NCI-H748 (cell line): Measurements from ENCODE around the gene ANKRD52.
"Not testable (repeated sequence)": the region's sequence is repeated elsewhere in the genome, so short reads cannot be mapped to it uniquely, and the experiment has no call there.

Experiments used
- DNase-seq: peaks from one replicate; lab custom pipeline; 2025; ENCODE audit not compliant: unreplicated experiment; lab: John Stamatoyannopoulos, UW

The ANKRD52 gene

DNA sequence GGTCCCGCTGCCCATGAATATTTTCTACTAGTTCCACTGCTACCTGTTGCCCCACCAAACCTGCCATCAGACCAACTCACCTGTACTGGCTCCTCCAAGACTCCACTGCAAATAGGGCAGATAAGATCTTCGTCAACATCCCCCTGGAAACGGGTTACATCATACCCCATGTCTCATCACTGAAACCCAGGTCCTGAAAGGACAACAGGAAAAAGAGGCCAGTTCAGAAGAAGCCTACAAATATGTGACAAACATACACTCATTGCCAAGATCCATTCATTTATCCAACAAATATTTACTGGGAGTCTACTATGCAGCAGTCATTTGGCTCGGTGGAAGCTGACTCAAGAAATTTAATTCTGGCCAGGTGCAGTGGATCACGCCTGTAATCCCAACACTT is 44.3 kb downstream of the ANKRD52 start:
- DNase-seq = no peak

DNA sequence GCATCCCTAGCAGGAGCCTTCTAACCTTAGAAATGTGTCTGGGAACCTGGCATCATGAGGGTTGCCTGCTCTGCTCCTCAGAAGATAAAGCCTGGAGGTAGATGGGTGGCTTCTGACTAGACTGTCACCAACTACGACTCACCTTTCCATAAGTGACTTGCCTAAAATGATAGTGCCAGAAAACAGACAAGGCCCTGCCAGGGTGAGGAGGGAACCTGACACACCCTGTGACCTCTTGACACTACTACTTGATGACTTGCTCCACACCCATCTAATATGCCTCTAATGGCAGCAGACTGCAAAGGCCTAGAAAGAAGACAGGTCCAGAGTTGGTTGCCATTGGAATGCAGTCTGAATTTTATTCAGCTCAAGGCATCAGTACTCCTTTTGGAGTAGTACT is 45.8 kb downstream of the ANKRD52 start:
- DNase-seq = no peak

DNA sequence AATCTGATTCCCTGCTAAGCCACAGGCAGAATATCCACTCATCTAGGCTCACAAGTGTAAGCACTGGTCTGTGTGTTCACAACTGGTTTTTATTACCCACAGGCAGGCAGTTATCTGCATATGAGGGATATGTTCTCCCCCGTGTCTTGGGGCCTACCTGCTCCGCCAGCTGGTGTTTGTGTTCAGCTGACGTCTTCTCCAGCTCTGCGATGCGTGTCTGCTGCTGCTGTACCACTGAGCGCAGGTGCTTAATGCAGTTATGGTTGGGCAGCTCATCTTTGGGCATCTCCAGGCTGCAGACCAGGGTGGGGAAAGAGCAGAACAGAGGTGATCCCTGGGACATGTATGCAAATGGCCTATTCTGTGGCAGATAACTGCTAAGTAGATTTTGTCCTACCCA is 50.2 kb downstream of the ANKRD52 start:
- DNase-seq = no peak

DNA sequence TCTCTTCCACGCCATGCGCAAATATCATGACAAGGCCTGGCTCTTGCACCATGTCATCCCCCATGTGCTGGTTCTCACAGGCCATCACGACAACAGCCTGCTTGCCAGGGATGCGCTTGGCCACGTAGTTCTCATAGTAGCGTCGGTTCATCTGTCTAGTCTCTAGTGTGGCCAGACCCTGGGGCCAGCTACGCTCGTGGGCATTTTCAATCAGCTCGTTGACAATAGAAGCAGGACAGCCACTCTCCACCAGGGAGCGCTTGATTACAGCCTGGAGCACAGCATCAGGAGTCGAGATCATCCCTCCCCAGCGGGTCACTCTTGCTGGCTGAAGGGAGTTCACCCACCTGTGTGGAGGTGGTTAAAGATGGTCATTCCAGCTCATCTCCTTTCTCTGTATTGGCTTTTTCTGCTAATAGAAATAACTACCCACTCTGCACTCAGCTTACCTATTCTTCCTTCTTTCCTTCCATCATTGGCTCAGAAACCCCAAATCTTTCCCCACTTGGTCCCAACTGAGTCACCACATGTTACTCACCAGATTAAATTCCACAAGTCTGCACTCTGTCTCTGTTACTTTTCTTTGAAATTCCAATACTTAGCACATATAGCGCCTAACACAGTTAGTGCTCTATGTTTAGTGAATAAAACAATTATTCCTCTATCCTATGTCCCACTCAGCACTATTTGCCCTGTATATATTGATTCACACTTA is 51.6 kb downstream of the ANKRD52 start:
- DNase-seq = peak; percentile 44

- DNase-seq = no peak
Observed at GRCh38 chr12:56205445-56205844, 52.7 kb downstream of the ANKRD52 start.

DNA sequence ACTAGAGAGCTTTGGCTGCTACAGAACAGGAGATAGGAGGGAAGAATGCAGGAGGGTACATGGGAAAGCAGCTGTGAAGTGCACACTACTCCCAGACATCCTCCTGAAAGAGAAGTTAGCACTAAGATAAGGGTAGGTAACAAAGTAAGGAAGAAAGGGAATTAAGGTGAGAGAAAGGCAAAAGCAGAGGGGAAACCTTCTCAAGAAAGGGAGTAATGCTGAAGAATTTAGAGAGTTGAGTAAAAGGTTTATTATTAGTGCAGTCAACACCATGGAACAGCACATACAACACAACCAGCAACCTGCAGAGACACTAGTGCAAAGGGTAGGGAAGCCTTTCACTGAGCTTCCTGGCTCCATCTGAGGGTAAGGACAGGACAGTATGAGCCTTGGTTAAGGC is 53.9 kb downstream of the ANKRD52 start:
- DNase-seq = no peak

- no peak for DNase-seq
Observed at GRCh38 chr12:56202838-56203237, 55.3 kb downstream of the ANKRD52 start.

DNA sequence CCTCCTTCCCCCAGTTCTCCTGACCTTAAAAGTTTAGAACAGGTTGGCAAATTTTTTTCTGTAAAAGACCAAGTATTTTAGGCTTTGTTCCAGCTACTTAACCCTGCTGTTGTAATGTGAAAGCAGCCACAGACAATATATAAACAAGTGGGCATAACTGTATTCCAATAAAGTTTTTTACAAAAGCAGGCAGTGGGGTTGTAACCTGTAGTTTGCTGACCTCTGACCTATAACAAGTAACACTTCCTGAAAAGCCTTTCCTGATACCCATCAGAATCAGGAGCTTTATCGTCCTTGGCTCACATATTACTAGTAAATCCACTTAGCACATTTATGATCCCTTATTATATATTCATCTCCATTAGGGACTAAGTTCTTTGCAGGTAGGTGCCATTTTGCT is 55.8 kb downstream of the ANKRD52 start:
- DNase-seq = no peak

DNA sequence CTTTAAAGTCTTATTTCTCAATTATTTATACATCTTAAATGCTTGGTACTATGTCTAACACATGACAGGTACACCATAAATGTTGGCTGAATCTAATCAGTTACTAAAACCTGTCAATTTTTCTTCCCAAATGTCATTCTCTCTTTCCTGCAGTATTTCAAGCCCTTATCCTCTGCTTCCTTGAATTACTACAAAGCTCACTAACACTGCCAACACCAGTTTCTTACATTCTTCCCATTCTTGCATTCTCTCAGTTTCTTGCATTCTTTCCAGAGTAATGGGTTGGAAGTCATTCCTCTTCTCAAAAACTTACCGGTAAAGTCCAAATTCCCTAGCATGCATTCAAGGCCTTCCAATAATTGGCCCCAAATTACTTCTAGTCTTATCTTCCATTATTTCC is 59.3 kb downstream of the ANKRD52 start:
- no peak for DNase-seq

GRCh38 chr12:56197921-56198635 is 60.1 kb downstream of the ANKRD52 start:
- no peak for DNase-seq

DNA sequence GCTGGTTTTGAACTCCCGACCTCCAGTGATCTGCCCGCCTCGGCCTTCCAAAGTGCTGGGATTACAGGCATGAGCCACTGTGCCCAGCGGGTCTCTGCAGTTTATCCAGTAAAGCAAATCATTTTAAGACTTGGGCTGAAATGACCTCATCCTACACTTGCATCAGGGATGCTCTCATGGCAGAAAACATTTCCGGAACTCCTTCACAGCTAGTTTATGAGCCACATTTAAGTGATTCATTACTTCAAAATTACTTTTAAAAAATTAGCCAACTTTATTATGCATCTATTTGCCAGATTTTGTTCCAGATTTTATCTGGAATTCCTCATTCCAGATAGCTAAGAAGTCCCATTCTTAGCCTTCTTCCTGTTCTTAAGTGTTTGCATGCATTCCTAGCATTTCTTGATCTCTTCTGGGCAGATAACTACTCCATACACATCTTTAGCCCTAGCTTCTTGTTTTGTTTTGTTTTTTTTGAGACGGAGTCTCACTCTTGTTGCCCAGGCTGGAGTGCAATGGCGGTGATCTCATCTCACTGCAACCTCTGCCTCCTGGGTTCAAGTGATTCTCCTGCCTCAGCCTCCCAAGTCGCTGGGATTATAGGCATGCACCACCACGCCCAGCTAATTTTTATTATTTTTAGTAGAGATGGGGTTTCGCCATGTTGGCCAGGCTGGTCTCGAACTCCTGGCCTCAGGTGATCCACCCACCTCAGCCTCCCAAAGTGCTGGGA is 61.2 kb downstream of the ANKRD52 start:
- DNase-seq = not testable (repeated sequence)

- peak; percentile 92 for DNase-seq
Observed at GRCh38 chr12:56193025-56193578, 65.1 kb downstream of the ANKRD52 start.

DNA sequence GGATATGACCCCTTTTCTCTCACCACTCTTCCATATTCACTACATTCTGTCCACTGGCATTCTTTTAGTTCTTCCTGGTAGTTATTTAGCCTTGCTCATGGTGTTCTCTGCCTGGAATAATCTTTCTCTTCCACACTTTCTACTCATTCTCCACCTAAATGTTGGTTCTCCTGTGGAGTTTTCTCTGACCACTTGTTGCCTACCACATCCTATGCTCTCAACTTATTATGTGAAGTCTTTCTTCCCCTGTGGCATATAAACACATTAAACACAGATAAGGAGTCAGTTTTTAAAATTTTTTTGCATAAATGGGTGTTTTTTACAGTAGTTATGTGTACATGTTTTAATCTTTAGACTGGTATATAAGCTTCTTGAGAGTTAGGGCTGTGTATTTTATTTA is 65.6 kb downstream of the ANKRD52 start:
- DNase-seq = no peak

- DNase-seq = peak; percentile 59
Observed at GRCh38 chr12:56190695-56191155, 67.5 kb downstream of the ANKRD52 start.

- DNase-seq = peak; percentile 89
Observed at GRCh38 chr12:56189918-56190694, 68.1 kb downstream of the ANKRD52 start.

DNA sequence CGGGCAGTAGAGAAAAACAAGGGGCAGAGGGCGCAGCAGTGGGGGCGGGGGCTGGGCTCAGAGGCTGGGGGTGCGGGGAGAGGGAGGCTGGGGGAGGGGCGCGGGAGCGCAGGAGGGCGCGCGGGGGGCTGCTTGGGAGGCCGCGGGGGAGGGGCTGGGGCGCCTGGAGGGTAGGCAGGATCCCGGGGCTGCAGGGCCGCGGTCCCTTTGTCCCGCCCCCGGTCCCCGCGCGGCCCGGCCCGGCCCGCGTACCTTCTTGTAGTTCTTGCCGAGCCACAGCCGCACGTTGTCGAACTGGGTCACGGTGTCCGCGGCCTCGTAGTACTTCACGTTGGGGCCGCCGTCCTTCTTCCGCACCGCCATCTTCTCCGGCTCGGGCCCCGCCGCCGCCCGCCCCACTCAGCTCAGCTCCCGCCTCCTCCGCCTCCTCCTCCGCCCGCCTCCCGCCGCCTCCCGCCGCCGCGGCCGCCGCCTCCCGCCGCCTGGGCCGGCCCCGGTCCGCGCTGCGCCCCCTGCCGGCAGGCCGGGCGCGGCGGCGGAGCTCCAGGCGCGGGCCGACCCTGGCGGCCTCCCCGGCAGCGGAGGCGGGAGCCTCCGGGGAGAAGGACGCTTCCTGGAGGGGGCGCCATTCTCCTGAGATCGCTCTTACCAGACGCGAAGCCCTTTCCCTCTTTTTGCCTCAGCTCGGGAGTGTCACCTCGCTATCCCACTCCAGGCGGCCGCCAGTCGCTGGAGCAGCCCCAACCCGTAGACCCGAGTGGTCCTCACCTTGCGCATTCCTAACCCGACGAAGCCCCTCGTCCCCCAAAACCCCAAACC is 68.9 kb downstream of the ANKRD52 start, which contains the start of gene SMARCC2:
Gene SMARCC2 (minus strand): TSS at position 385 of the 819 bp plus-strand sequence. CDS start 22 bp downstream, at position 363.
- DNase-seq = peak; percentile 93

DNA sequence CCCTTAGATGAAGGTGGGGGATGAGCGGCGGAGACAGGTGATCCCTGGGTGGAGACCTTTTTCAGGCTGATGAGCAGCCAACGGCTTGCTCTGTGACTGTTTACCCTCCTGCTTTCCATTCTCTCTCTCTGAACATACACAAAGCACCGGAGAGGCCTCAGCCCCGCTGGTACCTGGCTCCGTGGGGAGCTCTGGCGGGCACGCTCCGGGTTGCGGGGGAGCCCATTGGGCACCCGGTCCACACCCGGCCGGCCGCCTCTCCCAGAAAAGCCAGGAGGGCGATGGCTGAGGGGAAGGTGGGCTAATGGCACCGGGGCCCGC is 69.4 kb downstream of the ANKRD52 start:
- DNase-seq = peak; percentile 64

- no peak for DNase-seq
Observed at GRCh38 chr12:56188131-56188777, 69.9 kb downstream of the ANKRD52 start.
